Osteocyte (in vitro differentiated cells): ENCODE data around the gene C6orf89. TPM values are rescaled to one million over a fixed set of nuclear protein-coding genes. Genes with fewer than 3 reads are reported as not detected.

Experiments used
- DNase-seq: peaks from one replicate; pipeline ENCODE4 v3.0.0; 2021; ENCODE audit warnings: mixed read lengths; ENCODE audit not compliant: unreplicated experiment; ENCODE audit errors: extremely low spot score
- H3K27ac Mint-ChIP-seq: one replicate; pipeline ENCODE4 v1.8.0; 2021; ENCODE audit warnings: mild to moderate bottlenecking, mixed read lengths; ENCODE audit not compliant: unreplicated experiment
- H3K27me3 Mint-ChIP-seq: one replicate; pipeline ENCODE4 v1.8.0; 2021; ENCODE audit warnings: mixed read lengths; ENCODE audit not compliant: unreplicated experiment
- H3K36me3 Mint-ChIP-seq: one replicate; pipeline ENCODE4 v1.8.0; 2021; ENCODE audit warnings: mixed read lengths; ENCODE audit not compliant: unreplicated experiment
- H3K4me1 Mint-ChIP-seq: one replicate; pipeline ENCODE4 v1.8.0; 2021; ENCODE audit warnings: mixed read lengths; ENCODE audit not compliant: unreplicated experiment
- H3K4me3 Mint-ChIP-seq: one replicate; pipeline ENCODE4 v1.8.0; 2021; ENCODE audit warnings: mild to moderate bottlenecking, moderate library complexity, mixed read lengths; ENCODE audit not compliant: unreplicated experiment
- H3K9me3 Mint-ChIP-seq: one replicate; pipeline ENCODE4 v1.8.0; 2021; ENCODE audit warnings: mixed read lengths; ENCODE audit not compliant: unreplicated experiment
- total RNA-seq: library from RNA; stranded (reverse); gene quantifications from 2 replicates; pipeline ENCODE4 v1.2.1, GENCODE V29; 2021
- TF ChIP-seq, protein P1 (sequence below): fragments of 200-600 bp; sonication (generic); IDR thresholded peaks from 2 replicates; pipeline ENCODE4 v1.5.0; 2021; ENCODE audit warnings: antibody characterized with exemption, mild to moderate bottlenecking, moderate library complexity

C6orf89 gene
- total RNA-seq, 1 donor from 2014 or later = 71.2 TPM

DNA sequence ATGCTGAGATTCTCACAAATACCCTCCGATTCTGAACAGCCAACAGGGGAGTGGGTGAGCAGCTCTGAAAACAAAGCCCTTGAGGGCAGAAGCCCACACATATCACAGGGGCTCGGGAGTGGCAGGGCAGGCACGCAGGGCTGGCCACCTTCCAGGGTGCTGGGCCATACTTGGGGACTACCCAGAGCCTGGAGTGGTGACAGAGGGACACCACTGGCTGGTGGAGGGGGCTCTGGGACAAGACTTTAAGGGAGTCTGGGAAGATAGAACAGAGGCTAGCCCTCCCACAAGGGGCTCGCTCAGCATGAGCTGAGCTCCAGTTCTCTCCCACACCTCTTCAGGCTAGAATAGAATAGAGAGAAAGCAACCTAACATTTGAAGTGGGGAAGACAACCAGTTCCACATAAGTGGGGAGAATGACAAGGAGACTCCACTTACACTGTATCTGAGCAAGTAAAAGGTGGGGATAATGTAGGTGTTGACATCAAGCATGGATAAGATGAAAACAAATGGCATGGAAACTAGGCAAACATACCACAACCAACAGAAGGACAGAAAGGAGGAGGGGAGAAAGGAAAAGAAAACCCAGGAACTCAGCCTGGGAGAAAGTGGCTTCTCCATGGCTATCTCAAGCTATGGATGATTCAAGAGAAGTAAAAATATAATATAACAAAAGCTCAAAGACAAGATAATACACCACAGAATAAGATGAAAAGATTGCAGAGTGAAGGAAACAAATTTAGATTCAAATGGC, 18.1 kb upstream of the C6orf89 start:
- Mint-ChIP-seq H3K4me3 (no peak overlapping the region), H3K27me3 (no peaks in the 10 kb centered on the region), H3K36me3 (peaks cover 11% of the 10 kb centered on the region), H3K4me1 (no peaks in the 10 kb centered on the region), H3K27ac (no peak overlapping the region), H3K9me3 (no peaks in the 10 kb centered on the region)
- no peak for DNase-seq
- TF ChIP-seq, protein P1, sequence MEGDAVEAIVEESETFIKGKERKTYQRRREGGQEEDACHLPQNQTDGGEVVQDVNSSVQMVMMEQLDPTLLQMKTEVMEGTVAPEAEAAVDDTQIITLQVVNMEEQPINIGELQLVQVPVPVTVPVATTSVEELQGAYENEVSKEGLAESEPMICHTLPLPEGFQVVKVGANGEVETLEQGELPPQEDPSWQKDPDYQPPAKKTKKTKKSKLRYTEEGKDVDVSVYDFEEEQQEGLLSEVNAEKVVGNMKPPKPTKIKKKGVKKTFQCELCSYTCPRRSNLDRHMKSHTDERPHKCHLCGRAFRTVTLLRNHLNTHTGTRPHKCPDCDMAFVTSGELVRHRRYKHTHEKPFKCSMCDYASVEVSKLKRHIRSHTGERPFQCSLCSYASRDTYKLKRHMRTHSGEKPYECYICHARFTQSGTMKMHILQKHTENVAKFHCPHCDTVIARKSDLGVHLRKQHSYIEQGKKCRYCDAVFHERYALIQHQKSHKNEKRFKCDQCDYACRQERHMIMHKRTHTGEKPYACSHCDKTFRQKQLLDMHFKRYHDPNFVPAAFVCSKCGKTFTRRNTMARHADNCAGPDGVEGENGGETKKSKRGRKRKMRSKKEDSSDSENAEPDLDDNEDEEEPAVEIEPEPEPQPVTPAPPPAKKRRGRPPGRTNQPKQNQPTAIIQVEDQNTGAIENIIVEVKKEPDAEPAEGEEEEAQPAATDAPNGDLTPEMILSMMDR = no peak

GRCh38 chr6:36871686-36872085, 14.1 kb upstream of the C6orf89 start:
- Mint-ChIP-seq H3K4me3 (no peak overlapping the region), H3K36me3 (peaks cover 4% of the 10 kb centered on the region), H3K27me3 (no peaks in the 10 kb centered on the region), H3K27ac (no peak overlapping the region), H3K4me1 (peaks cover 20% of the 10 kb centered on the region), H3K9me3 (no peaks in the 10 kb centered on the region)
- TF ChIP-seq, protein P1 = no peak
- no peak for DNase-seq

- Mint-ChIP-seq H3K4me3 (peak overlapping the region; percentile 89), H3K9me3 (no peaks in the 10 kb centered on the region), H3K36me3 (peaks cover 4% of the 10 kb centered on the region), H3K27ac (no peak overlapping the region), H3K27me3 (peaks cover 2% of the 10 kb centered on the region), H3K4me1 (peaks cover 20% of the 10 kb centered on the region)
- TF ChIP-seq, protein P1 = no peak
- no peak for DNase-seq
Observed at GRCh38 chr6:36873115-36873514, 12.6 kb upstream of the C6orf89 start.

DNA sequence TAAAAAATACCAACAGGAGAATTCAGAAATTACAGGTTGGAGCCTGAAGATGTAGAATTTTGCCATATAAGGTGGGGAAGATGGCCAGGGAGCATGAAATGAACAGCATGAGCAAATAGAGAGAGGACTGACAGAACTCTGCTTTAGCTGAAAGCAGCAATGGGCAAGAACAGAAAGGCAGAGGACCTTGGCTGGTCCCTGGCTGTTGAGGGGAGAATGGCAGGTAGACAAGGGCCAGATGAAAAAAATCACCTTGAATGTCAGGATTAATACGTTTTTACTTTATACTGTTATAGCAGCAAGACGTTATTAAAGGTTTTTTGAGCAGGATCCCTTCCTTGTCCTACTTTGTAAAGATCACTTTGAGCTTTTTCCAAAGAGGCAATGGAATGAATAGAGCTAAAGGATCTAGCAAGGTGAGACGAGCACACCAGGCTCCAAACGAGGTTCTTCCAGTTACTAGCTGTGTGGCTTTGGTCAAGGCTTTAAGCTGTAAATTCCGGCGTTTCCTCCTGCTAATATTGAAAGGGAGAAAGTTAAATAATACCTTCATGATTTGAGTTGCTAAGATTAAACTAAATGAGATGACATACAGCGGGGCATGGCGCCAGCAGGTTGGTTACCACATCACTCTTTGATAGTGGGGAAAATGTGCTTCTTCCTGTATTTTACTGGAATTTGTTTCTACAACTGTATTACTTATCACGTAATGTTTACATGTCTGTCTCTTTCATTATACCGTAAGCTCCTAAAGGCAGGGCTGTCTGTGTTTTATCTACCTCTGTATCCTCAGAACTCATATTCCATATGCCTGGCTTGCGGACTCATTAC, 11.9 kb upstream of the C6orf89 start:
- Mint-ChIP-seq H3K9me3 (no peaks in the 10 kb centered on the region), H3K4me3 (peak overlapping the region; percentile 89), H3K36me3 (peaks cover 4% of the 10 kb centered on the region), H3K27ac (peak overlapping the region; percentile 98), H3K27me3 (peaks cover 6% of the 10 kb centered on the region), H3K4me1 (peaks cover 20% of the 10 kb centered on the region)
- DNase-seq = no peak
- TF ChIP-seq, protein P1 = no peak
